C4-2B (cell line): ENCODE measurements around the gene LRP10.

Experiments used
- CTCF ChIP-seq: fragments of 450-650 bp; conservative IDR thresholded peaks from 2 replicates; pipeline ENCODE4 v1.5.1; 2017; ENCODE audit warnings: mild to moderate bottlenecking
- ZFX ChIP-seq: fragments of 450-650 bp; IDR thresholded peaks from 2 replicates; pipeline ENCODE4 v1.6.1; 2017

GRCh38 chr14:22822571-22823098 is 48.9 kb upstream of the LRP10 start:
- TF ChIP-seq CTCF (peak; percentile 67), ZFX (no peak)
